NCI-H2196 (cell line): Measurements from ENCODE around the gene IQSEC3.

Source experiments
- DNase-seq: peaks from one replicate; lab custom pipeline; 2025; ENCODE audit not compliant: unreplicated experiment; lab: John Stamatoyannopoulos, UW

The IQSEC3 gene

DNA sequence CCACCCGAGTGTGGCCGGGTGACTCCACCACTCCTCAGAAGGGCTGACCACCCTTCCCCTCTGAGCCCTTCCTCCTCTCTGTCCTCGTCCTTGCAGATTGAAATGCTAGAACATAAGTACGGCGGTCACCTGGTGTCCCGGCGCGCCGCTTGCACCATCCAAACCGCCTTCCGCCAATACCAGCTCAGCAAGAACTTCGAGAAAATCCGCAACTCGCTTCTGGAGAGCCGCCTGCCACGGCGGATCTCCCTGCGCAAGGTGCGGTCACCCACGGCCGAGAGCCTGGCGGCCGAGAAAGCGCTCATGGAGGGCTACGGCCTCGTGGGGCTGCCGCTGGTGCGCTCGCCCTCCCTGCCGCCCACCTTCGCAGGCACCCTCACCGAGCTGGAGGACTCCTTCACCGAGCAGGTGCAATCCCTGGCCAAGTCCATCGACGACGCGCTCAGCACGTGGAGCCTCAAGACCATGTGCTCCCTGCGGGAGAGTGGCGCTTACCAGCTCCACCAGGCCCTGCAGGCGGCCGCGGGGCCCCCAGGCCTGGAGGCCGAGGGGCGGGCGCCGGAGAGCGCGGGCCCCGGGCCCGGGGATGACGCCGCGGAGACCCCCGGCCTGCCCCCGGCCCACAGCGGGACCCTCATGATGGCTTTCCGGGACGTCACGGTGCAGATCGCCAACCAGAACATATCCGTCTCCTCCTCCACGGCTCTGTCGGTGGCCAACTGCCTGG lies 71.8 kb downstream of the IQSEC3 start:
- no peak for DNase-seq

DNA sequence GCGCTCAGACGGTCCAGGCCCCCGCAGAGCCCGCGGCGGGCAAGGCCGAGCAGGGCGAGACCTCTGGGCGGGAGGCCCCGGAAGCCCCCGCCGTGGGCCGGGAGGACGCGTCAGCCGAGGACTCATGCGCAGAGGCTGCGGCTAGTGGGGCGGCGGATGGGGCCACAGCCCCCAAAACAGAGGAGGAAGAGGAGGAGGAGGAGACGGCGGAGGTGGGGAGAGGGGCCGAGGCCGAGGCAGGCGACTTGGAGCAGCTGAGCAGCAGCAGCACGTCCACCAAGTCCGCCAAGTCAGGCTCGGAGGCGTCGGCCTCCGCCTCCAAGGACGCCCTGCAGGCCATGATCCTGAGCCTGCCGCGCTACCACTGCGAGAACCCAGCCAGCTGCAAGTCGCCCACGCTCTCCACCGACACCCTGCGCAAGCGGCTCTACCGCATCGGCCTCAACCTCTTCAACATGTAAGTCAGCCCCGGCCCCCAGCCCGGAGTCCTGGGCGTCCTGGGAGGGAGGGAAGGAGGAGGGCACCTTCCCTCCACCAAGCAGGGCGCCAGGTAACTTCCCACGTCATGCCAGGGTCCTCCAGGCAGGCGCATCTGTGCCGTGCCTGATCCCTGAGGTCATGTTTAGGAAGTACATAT lies 72.4 kb downstream of the IQSEC3 start:
- no peak for DNase-seq

DNA sequence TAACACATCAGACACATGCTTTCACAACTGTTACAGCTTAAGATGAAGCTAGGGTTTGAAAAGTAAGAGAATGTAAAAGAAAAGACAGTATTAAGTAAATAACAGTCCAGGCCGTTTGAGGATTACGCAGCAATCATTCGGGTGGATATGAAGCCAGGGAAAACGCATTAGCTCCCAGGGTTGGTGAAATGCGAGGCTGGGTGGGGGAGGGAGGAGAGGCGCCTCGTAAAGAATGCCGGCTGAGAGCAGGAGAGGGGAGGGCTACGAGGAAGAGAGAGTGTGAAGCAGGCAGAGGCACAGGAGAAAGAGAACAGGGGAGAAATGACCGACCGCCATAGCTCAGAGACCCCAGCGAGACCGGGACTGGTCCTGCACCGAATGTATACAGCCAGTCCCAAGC lies 73.0 kb downstream of the IQSEC3 start:
- DNase-seq = no peak

DNA sequence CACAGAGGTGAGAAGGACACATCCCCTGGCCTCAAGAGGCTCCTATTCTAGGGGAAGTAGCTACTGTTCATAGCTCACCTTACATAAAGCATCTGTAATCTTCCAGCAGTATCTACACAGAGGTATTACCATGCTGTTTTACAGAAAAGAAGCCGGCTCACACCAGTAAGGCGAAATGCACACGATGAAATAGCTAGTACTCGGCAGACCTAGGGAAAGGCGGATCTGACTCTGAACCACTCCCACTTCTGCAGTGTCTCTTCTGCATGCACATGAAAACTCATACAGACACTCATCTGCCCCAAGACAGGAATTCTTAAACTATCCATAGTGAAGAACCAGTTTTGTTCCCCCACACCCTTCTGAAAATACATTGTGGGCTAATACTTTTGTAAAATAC lies 73.6 kb downstream of the IQSEC3 start:
- no peak for DNase-seq

DNA sequence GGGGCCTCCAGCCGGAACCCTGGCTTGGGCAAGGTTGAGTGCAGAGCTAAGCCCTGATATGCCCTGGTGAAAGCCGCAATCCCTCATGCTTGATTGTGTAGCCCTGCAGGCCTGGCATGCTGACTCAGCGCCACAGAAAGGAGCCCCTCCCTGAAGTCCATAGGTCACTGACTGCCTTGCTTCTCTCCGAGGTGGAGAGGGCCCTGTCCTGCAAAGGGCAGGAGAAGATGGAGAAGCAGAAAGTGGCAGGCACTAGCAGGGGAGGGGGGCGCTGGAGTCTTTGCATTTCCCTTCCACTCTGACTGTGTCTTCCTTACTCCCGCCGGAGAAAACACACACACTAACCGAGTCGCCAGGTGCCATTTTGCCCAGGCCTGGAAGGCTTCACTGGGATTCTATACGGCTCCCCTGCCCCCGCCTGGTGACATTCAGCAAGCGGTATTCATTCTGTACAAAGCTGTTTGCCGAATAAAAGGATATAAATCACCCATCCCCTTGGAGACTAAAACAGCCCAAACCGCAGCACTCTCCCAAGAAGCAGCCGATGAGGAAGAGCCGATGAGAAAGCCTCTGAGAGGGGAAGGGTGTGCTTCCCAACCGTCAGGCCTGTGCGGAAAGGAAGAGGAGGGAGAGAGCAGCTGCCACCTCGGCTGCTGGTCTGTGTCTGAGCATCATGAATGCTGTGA lies 77.5 kb downstream of the IQSEC3 start:
- no peak for DNase-seq

DNA sequence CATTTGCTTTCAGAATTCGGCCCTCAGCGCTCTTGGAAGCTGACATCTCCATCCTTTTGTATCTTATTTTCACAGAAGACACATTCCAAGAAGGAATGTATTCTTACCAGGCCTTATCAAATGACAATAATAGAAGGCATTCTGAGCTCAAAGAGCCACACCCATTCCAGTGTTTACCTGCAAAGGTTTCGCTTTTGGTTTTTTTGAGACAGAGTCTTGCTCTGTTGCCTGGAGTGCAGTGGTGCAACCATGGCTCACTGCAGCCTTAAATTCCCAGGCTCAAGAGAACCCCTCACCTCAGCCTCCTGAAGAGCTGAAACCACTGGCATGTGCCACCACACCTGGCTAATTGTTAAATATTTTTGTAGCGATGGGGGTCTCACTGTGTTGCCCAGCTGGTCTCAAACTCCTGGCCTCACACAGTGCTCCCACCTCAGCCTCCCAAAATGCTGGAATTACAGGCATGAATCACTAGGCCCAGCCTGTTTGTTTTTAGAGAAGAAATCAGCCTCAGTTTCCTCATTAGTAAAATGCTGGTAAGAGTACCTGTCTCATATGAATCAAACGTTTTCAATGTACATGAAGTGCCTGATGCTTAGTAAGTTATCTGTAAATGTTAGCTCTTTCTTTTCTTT lies 78.2 kb downstream of the IQSEC3 start:
- no peak for DNase-seq

DNA sequence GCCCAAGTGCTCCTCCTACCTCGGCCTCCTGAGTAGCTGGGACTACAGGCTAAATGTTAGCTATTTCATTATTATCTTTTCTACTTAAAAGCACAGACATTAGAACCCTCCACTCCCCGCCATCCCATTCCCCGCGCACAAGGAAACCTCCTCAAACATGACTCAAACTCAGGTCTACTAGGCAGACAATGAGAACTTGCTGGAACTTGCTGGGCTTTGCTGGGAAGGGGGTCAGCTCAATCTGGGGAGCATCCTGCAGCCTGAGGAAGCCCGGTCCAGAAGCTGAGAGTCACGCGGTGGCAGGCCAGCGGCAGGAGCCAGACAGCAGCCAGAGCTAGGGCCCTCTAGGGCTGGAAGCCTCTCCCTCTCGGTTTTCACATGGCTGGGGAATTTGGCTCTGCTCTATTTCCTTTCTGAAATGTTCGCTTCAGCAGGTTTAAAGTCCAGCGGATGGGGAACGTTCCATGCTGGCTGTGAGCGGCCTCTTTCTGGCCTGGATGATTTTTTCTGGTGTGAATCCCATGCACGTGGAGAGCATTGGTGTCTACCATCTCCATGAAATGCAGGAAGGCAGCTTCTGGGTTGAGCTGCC lies 78.9 kb downstream of the IQSEC3 start:
- DNase-seq = no peak

DNA sequence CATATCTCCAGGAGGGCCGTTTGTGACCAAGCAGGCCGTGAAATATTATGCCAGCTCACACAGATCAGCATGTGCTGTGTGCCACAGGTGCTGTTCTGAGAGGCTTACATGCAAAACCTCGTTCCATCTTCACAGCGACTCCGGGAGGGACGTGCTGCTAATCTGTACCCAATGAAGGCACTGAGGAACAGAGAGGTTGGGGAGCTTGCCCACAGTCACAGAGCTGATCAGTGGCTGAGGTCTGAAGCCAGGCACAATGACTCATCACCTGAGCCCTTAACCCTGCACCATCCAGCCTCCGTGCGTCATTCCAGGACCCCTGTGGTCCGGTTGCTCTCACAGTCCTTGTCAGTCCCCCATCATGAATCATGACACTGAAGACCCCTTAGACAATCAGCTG lies 80.7 kb downstream of the IQSEC3 start:
- DNase-seq = no peak

DNA sequence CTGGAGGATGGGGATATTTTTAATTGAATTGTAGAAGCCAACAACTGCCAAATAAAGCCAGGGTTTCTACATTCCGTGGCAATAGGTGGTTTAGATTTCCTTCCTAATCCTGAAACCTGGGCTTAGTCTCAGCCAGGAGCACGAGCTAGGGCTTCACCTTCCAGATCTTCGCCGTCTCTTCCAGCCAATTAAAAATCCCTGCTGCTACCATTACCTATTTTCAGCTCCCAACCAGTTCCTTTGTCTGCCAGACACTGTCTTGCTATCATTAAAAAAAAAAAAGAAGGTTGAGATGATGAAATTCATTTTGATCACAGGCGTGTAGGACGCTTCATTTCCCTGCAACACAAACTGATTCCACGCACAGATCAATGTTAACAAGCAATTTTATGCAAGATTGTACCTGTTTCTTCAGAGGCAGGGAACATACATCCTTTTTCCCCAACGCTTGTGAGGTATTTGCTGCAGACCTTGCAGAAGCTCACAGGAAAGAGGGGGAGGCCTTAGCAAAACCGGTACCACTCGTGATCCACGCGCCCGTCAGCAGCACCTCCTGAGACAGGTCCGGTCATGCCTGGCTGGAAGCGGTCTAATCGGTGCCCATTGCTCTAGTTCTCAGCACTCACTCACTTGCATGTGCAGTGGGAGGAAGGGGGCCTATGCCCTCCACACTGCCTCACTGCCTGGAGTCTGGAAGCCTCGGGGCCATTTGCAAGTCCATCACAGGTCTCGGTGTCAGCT lies 82.3 kb downstream of the IQSEC3 start:
- no peak for DNase-seq

DNA sequence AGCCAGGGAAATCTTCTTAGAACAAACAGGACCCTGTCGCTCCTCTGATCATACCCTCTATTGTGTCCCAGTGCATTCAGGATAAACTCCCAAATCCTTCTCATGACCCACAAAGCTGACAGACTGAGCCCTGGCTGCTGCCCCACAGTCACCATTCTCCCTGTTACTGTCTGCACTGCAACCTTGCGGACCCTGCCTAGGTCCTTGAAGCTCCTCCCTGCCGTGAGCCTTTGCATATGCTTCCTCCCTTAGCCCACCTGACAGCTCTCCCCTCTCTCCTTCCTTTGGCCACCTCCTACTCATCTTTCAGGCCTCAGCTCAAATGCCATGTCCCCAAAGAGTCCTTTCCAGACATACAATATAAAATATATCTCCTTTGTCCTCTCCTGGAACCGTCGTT lies 85.0 kb downstream of the IQSEC3 start:
- DNase-seq = no peak

DNA sequence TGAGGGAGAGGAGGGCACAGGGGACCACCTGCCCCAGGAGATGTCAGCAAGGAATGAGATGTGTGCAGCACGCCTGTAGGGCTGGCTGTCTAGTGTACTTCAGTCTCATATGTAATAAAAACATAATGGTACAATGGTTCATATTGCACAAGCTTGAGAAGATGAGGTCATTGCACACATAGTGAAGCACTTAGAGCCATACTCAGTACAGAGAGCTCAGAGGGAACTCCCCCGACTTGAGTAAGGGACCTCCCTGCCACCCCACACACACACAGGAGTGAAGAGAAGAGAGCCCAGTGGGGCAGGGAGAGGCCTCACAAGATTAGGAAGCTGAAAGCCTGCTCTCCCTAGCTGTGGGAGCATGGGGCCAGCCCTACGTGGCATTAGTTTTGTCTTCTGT lies 85.9 kb downstream of the IQSEC3 start:
- no peak for DNase-seq

DNA sequence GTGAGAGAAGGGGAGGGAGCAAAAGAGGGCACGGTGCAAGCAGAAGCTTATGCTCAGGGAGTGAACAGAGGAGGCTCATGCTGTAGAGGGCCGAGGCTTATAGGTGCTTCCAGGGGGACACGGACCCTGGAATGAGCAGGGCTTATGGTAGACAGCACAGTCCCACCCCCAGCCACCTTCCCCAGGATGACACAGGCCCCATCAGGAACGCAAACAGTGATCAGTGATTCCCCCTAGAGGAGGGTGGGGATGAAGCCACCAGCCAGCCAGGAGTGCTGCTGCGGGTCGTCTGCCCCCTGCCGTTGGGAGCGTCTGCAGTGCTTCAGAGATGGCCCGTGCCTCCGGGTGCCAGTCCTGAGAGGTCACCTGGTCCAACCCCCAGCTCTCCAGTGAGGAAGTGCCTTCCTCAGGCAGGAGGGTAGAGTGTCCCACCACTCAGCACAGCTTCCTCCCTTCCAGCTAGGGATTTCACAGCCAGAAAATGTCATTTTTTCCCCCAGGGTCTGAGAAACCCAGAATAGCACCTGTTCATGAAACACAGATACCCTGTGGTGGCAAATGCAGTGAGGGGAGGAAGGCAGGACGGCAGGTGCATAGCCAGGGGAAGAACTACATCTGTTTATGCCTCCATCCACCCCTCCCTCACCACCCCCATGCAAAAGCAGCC lies 86.6 kb downstream of the IQSEC3 start:
- no peak for DNase-seq

DNA sequence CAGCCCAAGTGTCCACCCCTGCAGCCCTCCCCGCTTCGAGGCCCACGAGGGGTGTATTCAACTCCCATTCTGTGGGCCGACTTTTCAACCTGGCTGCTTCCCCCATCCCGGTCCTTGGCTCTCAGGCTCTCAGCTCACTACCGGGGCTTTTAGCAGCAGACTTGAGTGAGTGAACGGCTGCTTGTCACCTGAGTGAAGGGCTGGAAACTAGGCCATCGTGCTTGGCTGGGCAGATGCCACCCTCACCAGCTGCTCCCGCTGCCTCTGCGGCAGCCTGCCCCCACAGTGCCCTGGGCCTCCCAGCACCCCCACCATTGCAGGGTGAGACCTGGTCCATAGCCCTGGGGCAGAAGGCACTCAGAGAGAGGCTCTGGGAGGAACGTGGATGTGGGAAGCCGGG lies 87.5 kb downstream of the IQSEC3 start:
- DNase-seq = no peak

DNA sequence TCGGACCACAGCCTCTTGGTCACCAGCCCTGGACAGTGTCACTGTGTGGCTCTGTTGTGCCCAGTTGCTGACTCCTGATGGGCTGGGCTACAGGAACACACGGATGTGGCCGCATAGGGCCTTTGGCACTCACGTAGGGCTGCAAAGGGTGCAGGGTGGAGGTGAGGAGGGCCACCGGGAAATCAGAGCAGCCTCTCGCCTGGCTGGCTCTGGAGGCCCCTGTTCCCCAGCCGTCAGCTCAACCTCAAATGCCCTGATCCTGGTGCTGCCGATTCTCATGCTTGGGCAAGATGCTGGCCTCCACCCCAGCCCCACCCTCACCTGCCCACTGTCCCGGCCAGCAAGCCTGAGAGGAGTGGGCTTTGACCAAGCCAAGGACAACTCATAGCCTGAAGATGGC lies 88.4 kb downstream of the IQSEC3 start:
- DNase-seq = no peak

DNA sequence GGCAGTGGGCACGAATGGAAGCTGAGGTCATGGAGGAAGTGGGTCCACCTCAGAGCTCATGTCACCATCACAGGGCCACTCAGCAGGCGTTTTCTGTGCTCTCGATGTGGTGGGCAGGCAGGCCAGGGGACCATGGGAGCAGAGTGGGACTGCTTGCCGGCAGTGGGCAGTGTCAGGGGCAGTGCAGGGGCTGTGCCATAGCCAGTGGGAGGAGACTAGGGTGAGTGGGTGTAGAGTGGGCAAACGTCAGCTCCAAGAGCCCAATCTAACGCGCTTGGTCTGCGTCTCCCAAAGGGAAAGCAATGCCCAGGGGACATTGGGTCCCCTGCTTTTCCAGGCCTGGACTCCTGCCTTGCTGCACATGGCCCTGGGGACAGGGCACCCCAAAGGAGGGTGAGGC lies 89.1 kb downstream of the IQSEC3 start:
- DNase-seq = no peak

DNA sequence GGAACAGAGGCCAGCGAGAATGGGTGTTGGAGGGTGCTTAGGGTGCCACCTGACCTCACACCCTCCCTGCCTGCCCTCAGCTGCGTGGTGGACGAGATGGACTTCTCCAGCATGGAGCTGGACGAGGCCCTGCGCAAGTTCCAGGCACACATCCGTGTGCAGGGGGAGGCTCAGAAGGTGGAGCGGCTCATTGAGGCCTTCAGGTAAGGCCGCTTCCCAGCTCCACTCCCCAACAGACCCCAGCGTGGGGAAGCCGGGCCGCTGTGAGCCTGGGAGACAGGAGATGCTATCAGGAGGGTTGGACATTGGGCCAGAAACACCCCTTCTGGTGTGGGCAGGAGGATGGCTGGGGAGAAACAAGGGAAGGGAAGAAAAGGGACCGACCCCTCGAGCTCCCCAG lies 90.4 kb downstream of the IQSEC3 start:
- DNase-seq = no peak

DNA sequence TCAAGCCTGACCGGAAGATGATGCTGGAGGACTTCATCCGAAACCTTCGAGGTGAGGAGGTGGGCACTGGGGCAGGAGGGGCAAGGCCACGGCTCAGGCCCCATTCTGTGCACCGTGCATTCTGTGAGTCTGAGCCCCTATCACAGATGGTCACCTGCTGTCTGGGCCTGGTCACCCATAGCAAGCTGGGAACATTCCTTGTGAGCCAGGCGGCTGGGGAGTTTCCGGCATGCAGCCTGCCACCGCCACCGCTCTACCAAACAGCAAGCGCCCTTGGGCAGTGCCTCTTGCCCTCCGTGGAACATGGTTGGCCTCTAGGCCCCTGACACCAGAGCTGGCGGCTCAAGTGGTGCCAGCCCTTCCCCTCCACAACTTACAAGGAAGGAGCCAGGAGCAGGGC lies 91.1 kb downstream of the IQSEC3 start:
- DNase-seq = no peak

DNA sequence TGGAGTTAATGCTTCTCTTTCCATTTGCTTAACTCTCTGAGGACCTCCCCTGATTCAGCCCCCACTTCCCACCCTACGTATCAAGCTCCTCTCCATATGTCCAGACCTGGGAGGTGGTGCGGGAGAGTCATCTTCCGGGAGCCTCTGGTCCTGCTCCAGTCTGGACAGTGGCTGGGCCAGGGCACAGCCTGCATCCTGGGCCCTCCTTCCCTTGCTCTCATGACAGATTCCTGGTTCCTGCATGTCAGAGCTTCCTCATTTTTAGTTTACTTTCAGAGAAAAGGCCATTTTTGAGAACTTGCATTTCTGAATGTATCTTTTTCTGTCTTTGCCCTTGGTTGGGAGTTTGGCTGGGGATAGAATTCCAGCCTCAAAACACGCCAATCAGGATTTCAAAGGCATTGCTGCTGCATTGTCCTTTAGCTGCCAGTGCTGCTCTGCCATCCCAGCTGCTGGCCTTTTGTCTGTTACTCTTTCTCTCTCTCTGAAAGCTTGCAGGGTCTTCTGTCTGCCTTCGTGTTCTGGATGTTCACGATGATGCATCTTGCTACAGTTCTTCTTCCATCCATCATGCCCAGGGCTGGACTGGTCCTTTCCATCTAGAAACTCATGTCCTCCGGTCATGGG lies 92.7 kb downstream of the IQSEC3 start:
- DNase-seq = no peak

DNA sequence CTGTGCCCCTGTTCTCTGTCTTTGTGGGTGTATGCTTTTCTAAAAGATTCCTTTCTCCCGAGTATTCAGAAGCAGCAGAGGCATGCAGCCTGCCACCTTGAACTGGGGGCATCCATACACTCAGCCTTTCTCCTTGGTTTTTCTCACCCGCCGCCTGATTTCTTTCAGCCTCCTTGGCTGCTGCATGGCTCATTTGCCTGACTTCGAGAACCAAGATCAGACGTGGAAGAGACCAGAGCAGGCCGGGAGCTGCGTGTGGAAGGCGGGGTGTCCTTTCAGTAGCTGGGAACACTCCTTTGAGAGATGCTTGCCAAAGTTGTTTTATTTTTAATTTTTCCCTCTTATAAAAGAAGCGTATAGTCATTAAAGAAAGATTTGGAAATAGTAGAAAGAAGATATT lies 94.3 kb downstream of the IQSEC3 start:
- no peak for DNase-seq

DNA sequence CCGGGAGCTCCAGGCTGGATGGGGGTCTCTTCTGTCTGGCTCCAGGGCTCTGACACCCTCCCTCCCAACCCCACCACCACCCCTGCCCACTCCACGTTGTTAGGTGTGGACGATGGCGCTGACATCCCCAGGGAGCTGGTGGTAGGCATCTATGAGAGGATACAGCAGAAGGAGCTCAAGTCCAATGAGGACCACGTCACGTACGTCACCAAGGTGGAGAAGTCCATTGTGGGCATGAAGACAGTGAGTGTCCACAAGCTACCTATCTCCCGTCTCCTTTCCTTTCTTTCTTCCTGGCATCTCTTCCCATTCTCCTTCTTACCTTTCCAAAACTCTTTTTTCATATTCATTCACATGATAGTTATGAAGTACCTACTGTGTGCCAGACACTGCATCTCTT lies 95.3 kb downstream of the IQSEC3 start:
- DNase-seq = no peak
